ENCODE data around the gene EXOSC3. TPM values are rescaled to one million over a fixed set of nuclear protein-coding genes. Genes with fewer than 3 reads are reported as not detected.

Gene EXOSC3
- total and polyA plus RNA-seq, 9 of the 15 experiments (the other 6 are each of a cell fraction or from before 2014, with no cell fraction given): 18.5 to 266 (median 114) TPM

- in situ Hi-C loops (cut with MboI) (no loop called here), intact Hi-C loops (cut with micrococcal nuclease) (no loop called here)
- no peak overlapping the region for H3K4me2 ChIP-seq (ENCODE audit: insufficient read depth, low read length)
- FAIRE-seq: no peak
- H3K9me1 ChIP-seq (ENCODE audit: control insufficient read depth, insufficient read depth, low read length): no peaks in the 10 kb centered on the region
- H3K4me1 ChIP-seq (replicated peaks in 1 of 2; ENCODE audit: control insufficient read depth in 2 of 2, insufficient read depth in 2 of 2, low read length in 2 of 2): peaks cover 5 to 15% of the 10 kb centered on the region in 2 experiments; a peak in 3 of 5 replicates
- no peak overlapping the region for H3K4me3 ChIP-seq
- H3K9me3 ChIP-seq (replicated peaks; ENCODE audit: control insufficient read depth, insufficient read depth, low read depth, low read length): no peaks in the 10 kb centered on the region
- BruUV-seq (replicated peaks): no TSS peak
- no peak overlapping the region for H2AFZ ChIP-seq (ENCODE audit: low read depth, low read length)
- POLR2A ChIA-PET: interaction anchor here (1.6 kb wide), 1 partner anchor 12 kb away, joined by 10 read pairs; the partner anchor contains the start of gene EXOSC3
- no peak for TF ChIP-seq CC2D1A (IDR thresholded peaks at IDR 0.05)
- no peak for TF ChIP-seq PCBP1 (IDR thresholded peaks at IDR 0.05; ENCODE audit: low read depth, low read length, poor library complexity, severe bottlenecking)
- no peak for TF ChIP-seq DDX20 (tag; IDR thresholded peaks at IDR 0.05; ENCODE audit: low read depth)
- no peak for TF ChIP-seq KAT8 (IDR thresholded peaks at IDR 0.05; ENCODE audit: low read depth)
- no peak for TF ChIP-seq ZSCAN29 (IDR thresholded peaks at IDR 0.05)
- TF ChIP-seq CEBPB (tag; IDR thresholded peaks at IDR 0.05): peak; percentile 62
- no peak overlapping the region for H3K9ac ChIP-seq (ENCODE audit: insufficient read depth in 1 of 2, low read depth in 2 of 2, low read length in 2 of 2)
- H4K20me1 ChIP-seq (replicated peaks; ENCODE audit: control insufficient read depth, insufficient read depth, low read length): no peaks in the 10 kb centered on the region
- CTCF ChIA-PET (ENCODE audit: low intra/inter-chr PET ratio): no interaction called here
- no peaks in the 10 kb centered on the region for H3K36me3 ChIP-seq (ENCODE audit: control insufficient read depth, insufficient read depth, low read length)
- peaks cover 19% of the 10 kb centered on the region for H3K79me2 ChIP-seq (ENCODE audit: control insufficient read depth, insufficient read depth, low read length)
- DNase-seq (ENCODE audit: extremely low read depth in 1 of 4, low spot score in 3 of 4): no peak
- H3K27me3 ChIP-seq (ENCODE audit: control insufficient read depth in 2 of 2, insufficient read depth in 2 of 2, low read length in 2 of 2): no peaks in the 10 kb centered on the region
- no peak for ATAC-seq
- no peak overlapping the region for H3K27ac ChIP-seq (ENCODE audit: extremely low read depth, low read depth, low read length)
- 53% methylated on average over 2 of the region's 2 CpGs for WGBS (ENCODE audit: insufficient coverage, low coverage, missing lambda C conversion rate)
Observed at GRCh38 chr9:37796232-37796631, 11.4 kb upstream of the EXOSC3 start.

- no peak for FAIRE-seq
- TF ChIP-seq WHSC1 (IDR thresholded peaks at IDR 0.05; ENCODE audit: low read length) (no peak), TSHZ1 (CRISPR knock-in tag; IDR thresholded peaks at IDR 0.05) (no peak), MTA3 (IDR thresholded peaks at IDR 0.05; ENCODE audit: borderline replicate concordance) (no peak), DIDO1 (tag; IDR thresholded peaks at IDR 0.05; ENCODE audit: low read depth) (no peak), MBD2 (IDR thresholded peaks at IDR 0.05; ENCODE audit: borderline replicate concordance, low read depth) (no peak), MIER1 (IDR thresholded peaks at IDR 0.05; ENCODE audit: low read depth) (no peak), ELK1 (CRISPR knock-in tag; IDR thresholded peaks at IDR 0.05) (no peak), HNRNPK (IDR thresholded peaks at IDR 0.05; ENCODE audit: low read depth, low read length, poor library complexity, severe bottlenecking) (no peak)
Observed at GRCh38 chr9:37792122-37792521, 7.3 kb upstream of the EXOSC3 start.

More at GRCh38 chr9:37792122-37792521, 7.3 kb upstream of the EXOSC3 start:
- H2AFZ ChIP-seq (ENCODE audit: low read depth, low read length): no peak overlapping the region
- H3K4me1 ChIP-seq (replicated peaks in 1 of 2; ENCODE audit: control insufficient read depth in 2 of 2, insufficient read depth in 2 of 2, low read length in 2 of 2): peaks cover 4 to 7% of the 10 kb centered on the region in 2 experiments; a peak in 4 of 5 replicates
- no peaks in the 10 kb centered on the region for H4K20me1 ChIP-seq (replicated peaks; ENCODE audit: control insufficient read depth, insufficient read depth, low read length)
- ChIA-PET POLR2A (no interaction called here), CTCF (ENCODE audit: low intra/inter-chr PET ratio) (no interaction called here)
- ATAC-seq (no peak), DNase-seq (ENCODE audit: extremely low read depth in 1 of 4, low spot score in 3 of 4) (no peak)
- H3K79me2 ChIP-seq (ENCODE audit: control insufficient read depth, insufficient read depth, low read length): no peaks in the 10 kb centered on the region
- WGBS (ENCODE audit: insufficient coverage, low coverage, missing lambda C conversion rate): 64% methylated on average over 5 of the region's 5 CpGs
- no peak overlapping the region for H3K9ac ChIP-seq (ENCODE audit: insufficient read depth in 1 of 2, low read depth in 2 of 2, low read length in 2 of 2)
- H3K27ac ChIP-seq (ENCODE audit: extremely low read depth, low read depth, low read length): no peak overlapping the region
- H3K4me2 ChIP-seq (ENCODE audit: insufficient read depth, low read length): no peak overlapping the region
- in situ Hi-C loops (cut with MboI) (no loop called here), intact Hi-C loops (cut with micrococcal nuclease) (no loop called here)
- H3K36me3 ChIP-seq (ENCODE audit: control insufficient read depth, insufficient read depth, low read length): no peaks in the 10 kb centered on the region
- H3K27me3 ChIP-seq (ENCODE audit: control insufficient read depth in 2 of 2, insufficient read depth in 2 of 2, low read length in 2 of 2): no peaks in the 10 kb centered on the region
- no TSS peak for BruUV-seq (replicated peaks)
- no peaks in the 10 kb centered on the region for H3K9me1 ChIP-seq (ENCODE audit: control insufficient read depth, insufficient read depth, low read length)
- no peaks in the 10 kb centered on the region for H3K9me3 ChIP-seq (replicated peaks; ENCODE audit: control insufficient read depth, insufficient read depth, low read depth, low read length)
- no peak overlapping the region for H3K4me3 ChIP-seq

All from K562 (cell line).